ENCODE measurements around the gene LBHD2.

Gene LBHD2

GRCh38 chr14:103121121-103121845, 37.3 kb downstream of the LBHD2 start:
- DNase-seq: no peak

- DNase-seq: peak; percentile 99
Measured at GRCh38 chr14:103121846-103122584, 38.0 kb downstream of the LBHD2 start.

GRCh38 chr14:103122585-103122946, 38.6 kb downstream of the LBHD2 start:
- DNase-seq: peak; percentile 73

- DNase-seq: peak; percentile 70
Measured at GRCh38 chr14:103122947-103123633, 39.1 kb downstream of the LBHD2 start, which contains the start of gene TNFAIP2. Gene TNFAIP2 (plus strand): TSS chr14:103123461. CDS start chr14:103126458, 2,997 bp downstream.

GRCh38 chr14:103123634-103124500, 39.9 kb downstream of the LBHD2 start:
- DNase-seq: no peak

- DNase-seq: no peak
Measured at GRCh38 chr14:103124501-103125001, 40.5 kb downstream of the LBHD2 start.

- DNase-seq: no peak
Measured at GRCh38 chr14:103125098-103126070, 41.4 kb downstream of the LBHD2 start.

GRCh38 chr14:103126088-103126872, 42.3 kb downstream of the LBHD2 start:
- no peak for DNase-seq

- no peak for DNase-seq
Measured at GRCh38 chr14:103126873-103127304, 42.9 kb downstream of the LBHD2 start.

GRCh38 chr14:103127356-103127755, 43.3 kb downstream of the LBHD2 start:
- no peak for DNase-seq

- no peak for DNase-seq
Measured at GRCh38 chr14:103127861-103128598, 44.0 kb downstream of the LBHD2 start.

GRCh38 chr14:103128631-103129300, 44.8 kb downstream of the LBHD2 start:
- no peak for DNase-seq

GRCh38 chr14:103129301-103130016, 45.4 kb downstream of the LBHD2 start:
- no peak for DNase-seq

GRCh38 chr14:103130017-103130764, 46.2 kb downstream of the LBHD2 start:
- DNase-seq: no peak

- DNase-seq: no peak
Measured at GRCh38 chr14:103130965-103131364, 47.0 kb downstream of the LBHD2 start.

GRCh38 chr14:103131580-103131979, 47.6 kb downstream of the LBHD2 start:
- no peak for DNase-seq

GRCh38 chr14:103132381-103133209, 48.6 kb downstream of the LBHD2 start:
- DNase-seq: no peak
